Hepatocyte (in vitro differentiated cells): ENCODE measurements around the gene B3GALT4. TPM values are rescaled to one million over a fixed set of nuclear protein-coding genes. Genes with fewer than 3 reads are reported as not detected.
A peak's percentile ranks its signal among the peaks of the same experiment; 100 is the strongest.

Source experiments
- DNase-seq: peaks from one replicate; pipeline ENCODE4 v3.0.0-alpha.2; 2016; ENCODE audit warnings: low spot score
- H2AFZ ChIP-seq: fragments of 200-600 bp; sonication (generic); 2 replicates; pipeline ENCODE4 v1.6.0; 2016; ENCODE audit warnings: antibody characterized with exemption, mild to moderate bottlenecking
- H3K27ac ChIP-seq: fragments of 200-600 bp; sonication (generic); 2 replicates; pipeline ENCODE4 v1.5.1; 2016; ENCODE audit warnings: mild to moderate bottlenecking
- H3K27me3 ChIP-seq: fragments of 200-600 bp; sonication (generic); 2 replicates; pipeline ENCODE4 v1.6.1; 2016
- H3K36me3 ChIP-seq: fragments of 200-600 bp; sonication (generic); replicated peaks from 2 replicates; pipeline ENCODE4 v1.5.1; 2016; ENCODE audit warnings: low read depth; ENCODE audit not compliant: insufficient read depth
- H3K4me1 ChIP-seq: fragments of 200-600 bp; sonication (generic); 2 replicates; pipeline ENCODE4 v1.5.1; 2016; ENCODE audit warnings: mild to moderate bottlenecking, moderate library complexity; ENCODE audit not compliant: insufficient read depth
- H3K4me2 ChIP-seq: fragments of 200-600 bp; sonication (generic); 2 replicates; pipeline ENCODE4 v1.6.0; 2016
- H3K4me3 ChIP-seq: fragments of 200-600 bp; sonication (generic); 2 replicates; pipeline ENCODE4 v1.5.1; 2016; ENCODE audit warnings: mild to moderate bottlenecking
- H3K79me2 ChIP-seq: fragments of 200-600 bp; sonication (generic); 2 replicates; pipeline ENCODE4 v1.6.0; 2017; ENCODE audit warnings: mild to moderate bottlenecking
- H3K9me2 ChIP-seq: fragments of 200-600 bp; sonication (generic); replicated peaks from 2 replicates; pipeline ENCODE4 v1.6.0; 2017; ENCODE audit warnings: mild to moderate bottlenecking; ENCODE audit not compliant: insufficient read depth
- H3K9me3 ChIP-seq: fragments of 200-600 bp; sonication (generic); 2 replicates; pipeline ENCODE4 v1.5.1; 2016; ENCODE audit warnings: low read depth, mild to moderate bottlenecking
- H4K20me1 ChIP-seq: fragments of 200-600 bp; sonication (generic); 2 replicates; pipeline ENCODE4 v1.6.0; 2016; ENCODE audit warnings: mild to moderate bottlenecking; ENCODE audit not compliant: insufficient read depth, poor library complexity, severe bottlenecking
- CTCF ChIP-seq: fragments of 200-600 bp; sonication (generic); IDR thresholded peaks from 2 replicates; pipeline ENCODE4 v1.5.1; 2016; ENCODE audit warnings: antibody characterized with exemption, mild to moderate bottlenecking; ENCODE audit not compliant: poor library complexity
- EZH2 ChIP-seq: fragments of 200-600 bp; sonication (generic); IDR thresholded peaks from 2 replicates; pipeline ENCODE4 v1.6.1; 2016; ENCODE audit warnings: antibody characterized with exemption, mild to moderate bottlenecking, borderline replicate concordance
- EZH2phosphoT487 ChIP-seq: fragments of 200-600 bp; sonication (generic); IDR thresholded peaks from one replicate; pipeline ENCODE4 v1.6.1; 2018; ENCODE audit warnings: antibody characterized with exemption, mild to moderate bottlenecking, low read depth, moderate library complexity; ENCODE audit not compliant: unreplicated experiment, severe bottlenecking
- WGBS: methylation state at CpG from one replicate; pipeline ENCODE4 v1.1.6; 2016; ENCODE audit warnings: low lambda C conversion rate; ENCODE audit errors: missing lambda C conversion rate; 5-methylcytosine and 5-hydroxymethylcytosine counted together
- polyA plus RNA-seq: library from polyadenylated mRNA; unstranded; fragments of >200 nt; fragmentation: Nextera tagmentation; extraction: Ambion mirVana; gene quantifications from 2 replicates; pipeline ENCODE4 v1.2.1, GENCODE V29; 2016
- total RNA-seq: library from RNA; depleted of rRNA; stranded (reverse); fragments of >200 nt; gene quantifications from 2 replicates; pipeline ENCODE4 v1.2.3, GENCODE V29; 2014

B3GALT4 gene
- total and polyA plus RNA-seq, 2 experiments from 2014 or later: 2.0 to 5.7 TPM

DNA sequence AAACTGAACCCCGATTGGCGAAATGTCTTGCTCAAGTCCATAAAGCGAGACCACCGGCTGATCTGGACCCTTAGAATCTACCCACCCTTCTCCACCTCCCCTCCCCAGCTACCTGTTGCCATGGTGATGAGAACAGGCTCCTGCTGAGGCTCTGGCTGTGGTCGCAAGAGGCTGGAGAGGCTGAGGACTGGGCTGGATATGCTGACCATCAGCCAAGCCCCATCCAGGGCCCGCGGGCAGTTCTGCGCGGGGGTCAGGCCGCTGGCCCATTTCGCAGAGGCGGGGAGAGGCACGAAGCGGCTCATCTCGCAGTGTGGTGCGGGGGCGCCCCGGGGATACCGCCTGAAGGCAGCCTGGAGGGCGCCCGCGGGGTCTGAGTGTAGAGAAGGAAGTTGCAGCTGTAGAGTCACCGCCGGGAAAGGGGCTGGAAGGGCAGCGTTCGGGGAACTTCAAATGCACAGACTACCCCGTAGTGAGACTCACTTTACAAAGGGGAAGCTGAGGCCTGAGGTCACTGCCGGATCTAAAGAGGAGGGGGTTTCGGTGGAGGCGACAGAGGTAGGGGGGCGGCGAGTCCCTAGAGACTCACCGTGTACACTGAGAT is 36.3 kb downstream of the B3GALT4 start:
- Histone ChIP-seq H3K79me2 (peaks cover 47% of the 10 kb centered on the region), H3K9me2 (no peaks in the 10 kb centered on the region), H3K4me3 (peak overlapping the region; percentile 65), H3K27me3 (no peaks in the 10 kb centered on the region), H3K36me3 (no peaks in the 10 kb centered on the region), H2AFZ (peak overlapping the region; percentile 65), H3K27ac (peak overlapping the region; percentile 96), H3K4me2 (peak overlapping the region; percentile 84), H4K20me1 (no peaks in the 10 kb centered on the region), H3K9me3 (no peaks in the 10 kb centered on the region), H3K4me1 (peaks cover 8% of the 10 kb centered on the region)
- under 1% methylated on average over 29 of the region's 33 CpGs for WGBS
- TF ChIP-seq EZH2 (no peak), CTCF (no peak), EZH2phosphoT487 (no peak)
- peak; percentile 68 for DNase-seq

GRCh38 chr6:33313709-33314514 is 37.0 kb downstream of the B3GALT4 start, which contains the start of gene TAPBP:
Gene TAPBP (minus strand): TSS chr6:33314078. CDS start chr6:33314041, 37 bp downstream.
- peak; percentile 70 for DNase-seq

GRCh38 chr6:33314515-33314942 is 37.6 kb downstream of the B3GALT4 start:
- H4K20me1 ChIP-seq: no peaks in the 10 kb centered on the region
- peaks cover 33% of the 10 kb centered on the region for H3K79me2 ChIP-seq
- H3K9me2 ChIP-seq: no peaks in the 10 kb centered on the region
- no peaks in the 10 kb centered on the region for H3K9me3 ChIP-seq
- TF ChIP-seq EZH2phosphoT487 (no peak), EZH2 (no peak), CTCF (no peak)
- no peaks in the 10 kb centered on the region for H3K36me3 ChIP-seq
- no peaks in the 10 kb centered on the region for H3K27me3 ChIP-seq
- peak overlapping the region; percentile 96 for H3K27ac ChIP-seq
- peaks cover 15% of the 10 kb centered on the region for H3K4me1 ChIP-seq
- peak overlapping the region; percentile 84 for H3K4me2 ChIP-seq
- WGBS: 4% methylated on average over 10 of the region's 10 CpGs
- peak; percentile 79 for DNase-seq
- H3K4me3 ChIP-seq: peak overlapping the region; percentile 65
- no peak overlapping the region for H2AFZ ChIP-seq

More at GRCh38 chr6:33313709-33314514, 37.0 kb downstream of the B3GALT4 start, which contains the start of gene TAPBP:
- H3K9me2 ChIP-seq: no peaks in the 10 kb centered on the region
- no peaks in the 10 kb centered on the region for H3K9me3 ChIP-seq
- no peaks in the 10 kb centered on the region for H3K27me3 ChIP-seq
- H3K4me1 ChIP-seq: peaks cover 15% of the 10 kb centered on the region
- H3K36me3 ChIP-seq: no peaks in the 10 kb centered on the region
- TF ChIP-seq EZH2 (no peak), EZH2phosphoT487 (no peak), CTCF (no peak)
- H3K79me2 ChIP-seq: peaks cover 40% of the 10 kb centered on the region
- H3K4me3 ChIP-seq: peak within 1 kb of the TSS; percentile 65
- WGBS: 1% methylated on average over 37 of the region's 47 CpGs
- H2AFZ ChIP-seq: peak within 1 kb of the TSS; percentile 65
- peak within 1 kb of the TSS; percentile 96 for H3K27ac ChIP-seq
- H3K4me2 ChIP-seq: peak within 1 kb of the TSS; percentile 84
- H4K20me1 ChIP-seq: no peaks in the 10 kb centered on the region
